NT2/D1 (cell line): ENCODE measurements around the gene WDR81.

Source experiments
- DNase-seq: peaks from one replicate; pipeline ENCODE4 v3.0.0-alpha.2; 2011; ENCODE audit warnings: low read depth, low spot score
- H3K27me3 ChIP-seq: 2 replicates; pipeline ENCODE4 v1.6.0; 2011; ENCODE audit warnings: mild to moderate bottlenecking; ENCODE audit not compliant: insufficient read length, insufficient read depth
- H3K36me3 ChIP-seq: 2 replicates; pipeline ENCODE4 v1.6.1; 2011; ENCODE audit warnings: mild to moderate bottlenecking, low read length, mixed read lengths; ENCODE audit not compliant: insufficient read depth, insufficient read length
- H3K4me1 ChIP-seq: 2 replicates; pipeline ENCODE4 v1.5.1; 2011; ENCODE audit not compliant: insufficient read depth, insufficient read length
- H3K4me3 ChIP-seq: 2 replicates; pipeline ENCODE4 v1.5.1; 2011; ENCODE audit warnings: low read depth; ENCODE audit not compliant: insufficient read length
- H3K9ac ChIP-seq: 2 replicates; pipeline ENCODE4 v1.6.0; 2011; ENCODE audit warnings: low read depth; ENCODE audit not compliant: insufficient read length
- H3K9me3 ChIP-seq: 2 replicates; pipeline ENCODE4 v1.5.1; 2011; ENCODE audit warnings: mild to moderate bottlenecking, low read length; ENCODE audit not compliant: insufficient read depth
- SUZ12 ChIP-seq: IDR thresholded peaks from 2 replicates; pipeline ENCODE4 v1.6.1; 2011; ENCODE audit not compliant: insufficient read length, insufficient read depth; ENCODE audit errors: extremely low read depth
- YY1 ChIP-seq: IDR thresholded peaks from 2 replicates; pipeline ENCODE4 v1.6.1; 2011; ENCODE audit not compliant: insufficient read length, insufficient read depth
- ZNF274 ChIP-seq: IDR thresholded peaks from 2 replicates; pipeline ENCODE4 v1.6.1; 2011; ENCODE audit warnings: mild to moderate bottlenecking, low read depth, low read length

The WDR81 gene

DNA sequence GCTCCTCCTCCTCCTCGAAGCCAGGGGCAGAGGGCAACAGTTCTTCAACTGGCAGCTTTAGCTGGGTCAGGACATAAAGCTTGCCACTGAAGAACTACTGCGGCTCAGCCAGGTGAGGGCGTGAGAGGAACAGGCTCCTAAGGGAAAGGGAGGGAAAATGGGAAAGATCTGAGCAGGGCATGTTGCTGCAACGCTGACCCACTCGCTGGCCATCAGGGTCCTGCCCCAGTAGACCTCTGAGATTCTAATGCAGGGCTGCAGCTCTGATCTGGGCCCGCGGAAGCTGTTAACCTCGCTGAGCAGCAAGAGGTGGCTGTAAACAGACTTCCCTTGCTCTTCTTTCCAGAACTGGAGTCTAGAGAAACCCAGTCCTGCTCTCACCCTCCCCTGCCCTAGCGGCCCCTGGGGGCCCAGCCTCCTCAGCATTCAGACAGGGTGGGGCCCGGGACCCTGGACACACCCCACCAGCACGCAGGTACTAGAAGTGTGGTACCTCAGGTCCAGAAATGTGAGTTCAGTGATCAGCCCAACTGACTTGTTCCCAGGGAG, 10.6 kb upstream of the WDR81 start:
- H3K36me3 ChIP-seq = peaks cover 27% of the 10 kb centered on the region
- no peak for TF ChIP-seq YY1
- H3K27me3 ChIP-seq = peaks cover 3% of the 10 kb centered on the region
- peak overlapping the region; percentile 79 for H3K9ac ChIP-seq
- DNase-seq = no peak
- peaks cover 21% of the 10 kb centered on the region for H3K4me1 ChIP-seq
- H3K4me3 ChIP-seq = peak overlapping the region; percentile 36
- no peaks in the 10 kb centered on the region for H3K9me3 ChIP-seq

DNA sequence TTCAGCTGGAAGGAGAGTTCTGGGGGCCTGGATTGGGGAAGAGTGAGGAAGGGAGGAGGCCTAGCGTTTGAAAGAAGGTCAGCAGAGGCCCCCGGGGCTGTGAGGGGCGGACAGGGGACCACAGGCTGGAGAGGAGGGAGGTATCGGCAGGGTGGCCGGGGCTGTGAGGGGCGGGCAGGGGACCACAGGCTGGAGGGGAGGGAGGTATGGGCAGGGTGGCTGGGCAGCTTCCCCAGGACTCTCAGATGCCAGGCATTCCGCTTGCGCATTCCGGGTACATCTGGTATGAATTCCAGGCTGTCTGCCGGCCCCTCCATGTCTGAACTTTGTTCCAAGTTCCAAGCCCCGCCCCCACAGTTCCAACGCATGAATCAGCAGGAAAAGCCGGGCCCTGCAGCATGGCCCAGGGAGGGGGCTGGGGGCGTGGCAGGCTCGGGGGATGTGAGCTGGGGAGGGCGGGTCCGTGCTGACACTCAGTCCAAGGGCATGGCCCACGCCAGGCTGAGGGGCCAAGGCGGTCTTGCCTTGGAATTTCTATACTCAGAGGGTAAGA, 10.0 kb upstream of the WDR81 start:
- Histone ChIP-seq H3K27me3 (peaks cover 3% of the 10 kb centered on the region), H3K4me3 (peak overlapping the region; percentile 59), H3K9ac (peak overlapping the region; percentile 79), H3K36me3 (peaks cover 27% of the 10 kb centered on the region), H3K9me3 (no peaks in the 10 kb centered on the region), H3K4me1 (peaks cover 21% of the 10 kb centered on the region)
- no peak for TF ChIP-seq YY1
- no peak for TF ChIP-seq ZNF274
- no peak for TF ChIP-seq SUZ12
- DNase-seq = peak; percentile 84

- DNase-seq = no peak
- no peaks in the 10 kb centered on the region for H3K9me3 ChIP-seq
- peak overlapping the region; percentile 59 for H3K4me3 ChIP-seq
- TF ChIP-seq YY1 (no peak), ZNF274 (no peak), SUZ12 (no peak)
- H3K27me3 ChIP-seq = no peaks in the 10 kb centered on the region
- peak overlapping the region; percentile 72 for H3K9ac ChIP-seq
- H3K36me3 ChIP-seq = peaks cover 27% of the 10 kb centered on the region
- peaks cover 23% of the 10 kb centered on the region for H3K4me1 ChIP-seq
Measured at GRCh38 chr17:1714980-1715802, 9.3 kb upstream of the WDR81 start.

DNA sequence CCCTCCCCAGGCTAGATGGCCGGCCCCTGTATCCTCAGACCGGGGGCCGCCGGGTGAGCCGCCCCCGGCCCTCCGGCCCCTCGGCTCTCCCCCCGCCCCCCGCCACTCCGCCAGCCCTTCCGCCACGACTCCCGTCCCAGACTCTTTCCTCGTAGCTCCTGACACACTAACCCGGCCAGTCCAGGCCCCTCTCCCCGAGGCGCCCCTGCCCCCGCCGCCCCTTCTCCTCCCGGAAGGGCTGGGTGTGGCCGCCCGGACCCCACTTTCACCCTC, 8.8 kb upstream of the WDR81 start:
- no peaks in the 10 kb centered on the region for H3K27me3 ChIP-seq
- DNase-seq = no peak
- H3K4me1 ChIP-seq = peaks cover 24% of the 10 kb centered on the region
- TF ChIP-seq YY1 (no peak), ZNF274 (no peak), SUZ12 (no peak)
- peak overlapping the region; percentile 74 for H3K4me3 ChIP-seq
- H3K36me3 ChIP-seq = peaks cover 27% of the 10 kb centered on the region
- no peaks in the 10 kb centered on the region for H3K9me3 ChIP-seq
- peak overlapping the region; percentile 74 for H3K9ac ChIP-seq

- DNase-seq = peak; percentile 98
- Histone ChIP-seq H3K4me3 (peak overlapping the region; percentile 88), H3K36me3 (peaks cover 27% of the 10 kb centered on the region), H3K9ac (peak overlapping the region; percentile 95), H3K4me1 (peaks cover 24% of the 10 kb centered on the region), H3K27me3 (no peaks in the 10 kb centered on the region), H3K9me3 (no peaks in the 10 kb centered on the region)
- TF ChIP-seq YY1 (no peak), SUZ12 (no peak), ZNF274 (no peak)
Measured at GRCh38 chr17:1716076-1716911, 8.2 kb upstream of the WDR81 start.

GRCh38 chr17:1716912-1717695, 7.4 kb upstream of the WDR81 start:
- Histone ChIP-seq H3K4me3 (peak overlapping the region; percentile 88), H3K9me3 (no peaks in the 10 kb centered on the region), H3K36me3 (peaks cover 22% of the 10 kb centered on the region), H3K27me3 (no peaks in the 10 kb centered on the region), H3K9ac (peak overlapping the region; percentile 95), H3K4me1 (peaks cover 24% of the 10 kb centered on the region)
- DNase-seq = peak; percentile 96
- TF ChIP-seq YY1 (no peak), ZNF274 (no peak)

GRCh38 chr17:1718362-1719165, 5.9 kb upstream of the WDR81 start:
- DNase-seq = no peak
- no peak overlapping the region for H3K9ac ChIP-seq
- no peak overlapping the region for H3K4me3 ChIP-seq
- H3K4me1 ChIP-seq = peaks cover 14% of the 10 kb centered on the region
- peaks cover 8% of the 10 kb centered on the region for H3K36me3 ChIP-seq
- no peaks in the 10 kb centered on the region for H3K27me3 ChIP-seq
- TF ChIP-seq ZNF274 (no peak), YY1 (no peak), SUZ12 (no peak)
- no peaks in the 10 kb centered on the region for H3K9me3 ChIP-seq
